HG03280 (cell line): Measurements from ENCODE around the gene AQP7.
A peak's percentile ranks its signal among the peaks of the same experiment; 100 is the strongest.
"Not testable (repeated sequence)": the region's sequence is repeated elsewhere in the genome, so short reads cannot be mapped to it uniquely, and the experiment has no call there.

Experiments
- ATAC-seq: cut with Tn5 transposase; IDR thresholded peaks from one replicate; pipeline ENCODE4 v1.9.1; 2021; ENCODE audit warnings: mild to moderate bottlenecking, moderate library complexity; ENCODE audit not compliant: unreplicated experiment

The AQP7 gene

DNA sequence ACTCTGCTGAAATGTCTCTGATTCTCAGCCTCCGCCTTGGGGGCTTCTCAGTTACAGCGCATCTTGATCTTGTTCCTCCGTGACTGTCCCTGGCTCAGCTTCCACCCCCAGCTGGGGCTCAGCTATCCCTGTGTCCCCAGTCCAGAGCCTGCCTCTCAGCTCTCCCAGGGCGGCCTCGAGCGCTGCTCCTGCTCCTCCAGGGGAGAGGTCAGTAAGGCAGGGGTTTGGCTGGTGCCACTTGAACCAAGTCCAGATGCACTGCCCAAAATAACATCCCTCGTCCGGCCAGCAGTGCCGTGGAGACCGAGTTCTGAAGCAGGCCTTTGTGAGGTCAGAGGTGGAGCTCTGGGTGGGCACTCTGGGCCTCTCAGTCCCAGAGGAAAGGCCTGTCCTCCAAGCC, at the start of gene AQP7:
TSS of gene AQP7 (minus strand) at position 198 of the 400 bp plus-strand sequence. CDS start 1,306 bp downstream, outside the sequence.
- ATAC-seq: not testable (repeated sequence)

- no peak for ATAC-seq
These were observed 48.3 kb upstream of the AQP7 start for GRCh38 chr9:33450621-33451146.

- no peak for ATAC-seq
These were observed 47.3 kb upstream of the AQP7 start for GRCh38 chr9:33449715-33450114.

GRCh38 chr9:33447799-33448553, 45.6 kb upstream of the AQP7 start:
- ATAC-seq: no peak

DNA sequence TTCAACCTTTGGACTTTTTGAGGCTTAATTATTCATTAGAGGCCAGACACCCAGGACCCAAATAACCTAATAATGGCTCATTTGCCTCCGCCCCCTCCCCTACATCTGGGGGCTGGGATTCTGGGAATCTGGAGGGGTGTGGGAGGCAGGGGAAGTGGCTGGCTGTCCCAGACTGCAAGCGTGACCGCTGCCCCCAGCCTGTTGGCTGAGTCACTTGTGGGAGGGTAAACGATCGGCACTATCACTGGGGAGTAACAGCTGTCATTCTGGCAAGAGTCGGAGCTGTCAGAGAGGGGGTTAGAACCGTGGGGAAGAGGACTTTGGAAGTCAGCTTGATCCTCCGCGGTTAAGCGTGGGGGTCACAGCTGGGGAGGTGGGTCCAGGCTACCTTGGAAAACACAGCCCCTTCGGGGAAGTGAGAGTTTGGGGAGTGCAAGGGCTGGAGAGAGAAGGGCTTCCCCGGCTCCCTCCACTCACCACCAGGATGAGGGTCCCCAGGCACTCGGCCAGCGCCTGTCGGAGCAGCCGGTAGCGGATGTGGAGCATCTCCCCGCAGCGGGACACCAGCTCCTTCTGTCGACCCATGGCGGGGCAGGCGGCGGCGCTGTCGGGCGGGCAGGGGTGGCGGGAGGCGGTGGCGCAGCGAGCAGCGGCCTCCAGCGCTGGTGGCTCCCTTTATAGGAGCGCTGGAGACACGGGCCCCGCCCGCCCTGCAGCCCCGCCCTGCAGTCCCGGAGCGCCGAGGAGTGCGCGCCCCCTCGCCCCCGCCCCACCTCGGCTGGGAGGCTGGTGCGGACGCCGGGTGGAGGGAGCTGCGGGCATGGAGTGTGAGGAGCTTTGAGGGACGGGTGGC, 44.8 kb upstream of the AQP7 start, which contains the start of gene AQP3:
TSS of gene AQP3 (minus strand) at position 648 of the 853 bp plus-strand sequence. CDS start at position 585, 63 bp downstream.
- peak; percentile 43 for ATAC-seq

DNA sequence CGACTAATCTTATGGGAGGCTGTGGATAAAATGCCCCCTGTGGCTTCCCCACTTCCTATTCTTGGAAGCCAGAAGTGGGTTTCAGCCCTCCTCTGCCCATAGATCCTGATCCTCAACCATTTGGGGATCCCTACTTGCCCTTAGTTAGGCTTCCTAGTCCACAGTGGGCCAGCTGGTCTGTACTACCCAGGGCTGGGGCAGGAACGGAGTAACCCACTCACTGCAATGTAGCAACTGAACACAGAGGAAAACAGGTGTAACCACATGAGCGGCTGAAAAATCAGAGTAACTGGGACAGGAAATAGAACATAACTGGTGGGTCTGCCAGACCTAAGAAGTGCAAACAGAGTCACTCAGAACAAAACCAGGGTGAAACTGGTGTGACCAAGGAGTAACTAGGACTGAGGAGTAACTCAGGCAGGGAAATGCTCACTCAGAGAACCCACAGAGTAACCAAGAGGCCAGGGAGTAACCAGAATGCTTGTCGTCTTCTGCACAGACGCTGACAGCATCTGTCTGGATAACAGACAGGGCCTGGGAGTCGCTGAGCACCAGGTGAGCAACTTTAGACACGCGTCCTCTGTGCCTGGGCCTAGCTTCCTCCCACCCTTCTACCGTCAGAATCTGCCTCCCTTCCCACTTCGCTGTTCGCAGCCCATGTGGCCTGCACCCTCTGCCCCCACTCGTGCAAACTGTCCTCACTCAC, 44.0 kb upstream of the AQP7 start:
- ATAC-seq: peak; percentile 78

- ATAC-seq: no peak
These were observed 43.2 kb upstream of the AQP7 start for GRCh38 chr9:33445389-33446239.

DNA sequence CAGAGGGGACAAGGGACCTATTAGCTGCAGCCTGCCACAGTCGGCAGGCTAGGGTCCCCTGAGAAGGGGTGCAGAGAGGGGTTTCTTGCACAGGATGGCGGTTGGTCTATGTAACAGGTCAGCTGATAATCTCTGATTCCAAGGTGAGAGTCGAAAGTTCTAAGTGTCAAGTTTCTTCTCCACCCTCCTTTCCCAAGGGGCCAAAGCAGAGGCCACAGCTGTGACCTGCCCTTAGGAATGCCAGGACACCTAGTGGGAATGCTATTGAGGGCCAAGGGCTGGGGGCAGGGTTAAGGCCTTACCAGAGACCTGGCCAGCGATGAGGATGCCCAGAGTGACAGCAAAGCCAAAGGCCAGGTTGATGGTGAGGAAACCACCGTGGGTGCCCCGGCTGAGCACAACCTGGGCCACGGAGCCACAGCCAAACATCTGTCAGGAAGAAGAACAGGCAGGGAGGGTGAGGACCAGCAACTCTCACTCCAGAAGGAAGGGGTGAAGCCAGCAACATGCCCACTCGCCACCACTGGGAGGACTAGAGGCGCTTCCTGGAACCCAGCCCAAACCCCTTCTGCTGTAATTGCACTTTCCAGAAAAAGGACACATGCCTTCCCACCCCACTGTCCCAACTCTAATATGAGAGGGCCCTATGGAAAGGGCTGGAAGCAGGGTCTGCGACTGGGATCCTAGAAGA, 41.2 kb upstream of the AQP7 start:
- ATAC-seq: no peak

DNA sequence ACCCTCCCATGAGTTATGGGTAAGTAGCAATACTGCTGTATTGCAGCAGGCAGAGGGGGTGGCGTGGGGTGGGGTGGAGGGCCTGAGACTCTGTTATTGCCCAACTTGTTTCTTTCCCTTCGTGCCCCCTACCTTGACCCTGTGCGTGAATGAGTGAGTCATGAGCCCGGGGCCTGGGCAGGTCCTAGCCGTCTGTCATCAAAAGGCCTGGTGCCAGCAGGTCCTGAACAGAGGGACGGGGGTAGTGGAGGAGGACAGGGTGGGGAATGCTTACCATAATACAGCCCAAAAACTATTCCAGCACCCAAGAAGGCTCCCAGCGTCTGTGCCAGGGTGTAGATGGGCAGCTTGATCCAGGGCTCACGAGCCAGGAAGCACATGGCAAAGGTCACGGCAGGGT, 40.7 kb upstream of the AQP7 start:
- ATAC-seq: no peak

DNA sequence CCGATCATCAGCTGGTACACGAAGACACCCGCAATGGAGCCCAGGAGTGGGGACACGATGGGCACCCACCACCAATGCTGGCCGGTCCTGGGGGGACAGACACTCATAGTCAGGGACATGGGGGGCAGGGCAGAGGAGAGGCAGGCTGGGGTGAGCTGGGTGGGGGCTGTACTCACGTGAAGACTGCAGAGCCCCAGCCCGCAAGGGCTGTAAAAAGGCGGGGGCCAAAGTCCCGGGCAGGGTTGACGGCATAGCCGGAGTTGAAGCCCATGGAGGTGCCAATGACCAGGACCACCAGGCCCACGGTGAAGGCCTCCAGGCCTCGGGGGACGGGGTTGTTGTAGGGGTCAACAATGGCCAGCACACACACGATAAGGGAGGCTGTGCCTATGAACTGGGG, 39.8 kb upstream of the AQP7 start:
- no peak for ATAC-seq

DNA sequence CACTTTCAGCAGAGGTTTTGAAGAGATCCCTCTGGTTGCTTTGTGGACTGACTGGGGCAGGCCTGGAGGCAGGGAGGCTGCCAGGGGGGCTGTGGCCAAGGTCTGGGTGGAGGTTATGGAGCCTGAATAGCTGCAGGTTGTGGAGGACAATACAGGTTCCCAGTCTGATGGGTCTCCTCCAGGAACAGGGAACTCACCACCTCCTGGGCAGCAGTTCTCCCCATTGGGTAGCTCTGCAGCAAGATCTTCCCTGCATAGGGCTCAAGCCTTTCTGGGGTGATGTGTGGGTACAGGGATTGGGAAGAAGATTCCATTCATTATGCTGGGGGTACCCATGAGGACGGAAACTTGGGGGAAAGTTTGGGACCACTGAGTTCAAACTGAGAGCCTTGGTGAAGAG, 38.2 kb upstream of the AQP7 start:
- ATAC-seq: no peak

DNA sequence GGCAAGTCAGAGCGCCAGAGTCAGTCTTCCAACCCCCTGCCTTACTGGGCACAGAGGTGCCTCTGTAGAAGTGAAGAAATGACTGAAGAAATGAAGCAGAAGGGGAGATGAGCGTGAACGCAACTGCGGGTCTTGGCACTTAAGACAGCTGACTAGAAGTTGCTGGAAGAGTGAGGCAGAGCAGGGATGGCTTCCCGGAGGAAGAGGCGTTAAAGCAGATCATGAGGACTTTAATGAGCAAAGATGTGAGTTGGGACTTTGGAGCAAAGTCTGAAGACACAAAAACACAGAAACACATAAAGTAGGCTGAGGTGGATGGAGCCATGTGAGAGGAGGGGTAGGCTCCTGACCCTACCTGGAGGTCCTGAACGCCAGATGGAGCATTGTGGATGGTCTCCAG, 37.8 kb upstream of the AQP7 start:
- ATAC-seq: no peak

- ATAC-seq: no peak
These were observed 37.4 kb upstream of the AQP7 start for GRCh38 chr9:33439731-33440130.

DNA sequence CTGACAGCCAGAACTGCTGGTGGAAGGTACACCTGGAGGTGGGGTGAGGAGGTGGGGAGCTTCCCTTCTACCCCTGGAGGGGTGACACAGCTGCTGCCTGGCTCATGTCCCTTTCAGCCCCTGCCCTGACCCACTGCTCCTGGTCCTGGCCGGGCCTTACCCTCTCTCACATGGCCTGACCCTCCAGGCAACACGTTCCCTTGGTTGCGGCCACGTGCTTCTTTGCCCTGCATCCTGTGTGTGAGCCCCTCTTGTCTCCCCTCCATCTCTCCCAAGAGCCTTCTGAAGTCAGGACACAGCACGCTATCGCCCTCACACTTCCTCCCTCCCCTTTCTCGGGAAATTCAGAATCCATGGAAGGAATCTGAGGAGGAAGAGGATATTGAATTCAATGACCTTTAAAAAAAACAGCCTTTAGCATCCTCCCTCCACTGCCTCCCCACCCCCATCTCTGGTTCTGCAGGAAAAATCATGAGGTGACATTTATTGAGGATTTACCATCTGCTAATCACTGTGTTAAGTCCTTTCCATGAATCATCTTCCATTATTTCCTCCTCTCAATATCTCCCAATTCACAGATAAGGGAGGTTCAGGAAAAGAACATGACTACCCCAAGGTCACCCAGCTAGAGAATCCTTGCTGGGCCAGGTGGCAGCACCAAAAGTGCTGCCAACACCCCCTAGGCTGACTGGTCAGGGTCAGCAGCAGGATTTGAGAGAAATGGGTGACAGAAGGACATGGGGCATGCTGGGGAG, 36.7 kb upstream of the AQP7 start:
- no peak for ATAC-seq

DNA sequence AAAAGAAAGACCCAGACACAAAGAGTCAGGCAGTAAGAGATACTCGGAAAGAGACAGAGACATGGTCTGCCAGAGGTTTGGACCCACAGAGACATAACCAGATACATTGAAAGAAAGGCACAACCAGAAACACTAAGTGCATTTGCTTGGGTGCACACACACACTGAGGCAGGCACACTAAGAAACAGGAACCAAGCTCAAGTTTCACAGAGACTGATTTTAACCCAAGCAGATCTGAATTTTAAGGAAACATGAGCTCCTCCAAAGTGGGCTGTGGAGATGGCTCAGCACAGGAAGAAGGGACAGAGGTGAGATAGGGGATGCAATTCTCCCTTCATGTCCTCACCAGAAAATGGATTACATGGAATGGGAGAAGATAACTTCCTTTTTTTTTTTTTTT, 35.5 kb upstream of the AQP7 start:
- ATAC-seq: no peak

GRCh38 chr9:33437205-33437604, 34.8 kb upstream of the AQP7 start:
- no peak for ATAC-seq

- no peak for ATAC-seq
These were observed 34.1 kb upstream of the AQP7 start for GRCh38 chr9:33436445-33436844.

DNA sequence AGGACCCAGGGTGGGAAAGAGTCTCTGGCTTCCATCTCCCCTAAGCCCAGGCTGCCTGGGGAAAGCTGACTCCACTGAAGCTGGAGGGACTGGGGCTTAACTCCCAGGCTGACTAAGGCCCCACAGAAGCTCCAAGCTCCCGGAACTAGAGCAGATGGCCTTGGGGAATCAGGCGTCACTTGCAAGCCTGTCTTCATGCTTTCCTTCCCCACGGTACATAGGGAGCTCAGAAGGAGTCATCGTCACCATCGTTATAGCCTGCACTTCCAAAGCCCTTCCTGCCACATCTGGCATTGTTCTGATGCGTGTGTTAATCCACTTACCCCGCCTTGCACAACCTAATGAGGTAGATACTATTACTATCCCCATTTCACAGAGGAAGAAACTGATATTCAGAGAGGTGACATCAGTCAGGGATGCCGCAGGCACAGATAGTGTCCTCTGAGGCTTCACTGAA, 33.5 kb upstream of the AQP7 start:
- no peak for ATAC-seq
